ENCODE data around the gene PIP5K1C. TPM values are rescaled to one million over a fixed set of nuclear protein-coding genes. Genes with fewer than 3 reads are reported as not detected.
A peak's percentile ranks its signal among the peaks of the same experiment; 100 is the strongest.

PIP5K1C gene
- total RNA-seq, 1 donor from 2014 or later, result 43.6 TPM

GRCh38 chr19:3734310-3734600 is 34.0 kb upstream of the PIP5K1C start:
- Histone ChIP-seq H3K27me3 (ENCODE audit: low read depth) (no peaks in the 10 kb centered on the region), H3K4me1 (no peaks in the 10 kb centered on the region), H3K9me3 (no peaks in the 10 kb centered on the region), H3K36me3 (peaks cover 15% of the 10 kb centered on the region), H3K27ac (no peak overlapping the region), H3K4me3 (no peak overlapping the region)
- intact Hi-C loops (cut with DNase I), result no loop called here
- no peak for TF ChIP-seq CTCF (IDR thresholded peaks at IDR 0.05)
- no peak for DNase-seq
- no peak for ATAC-seq

- TF ChIP-seq CTCF (IDR thresholded peaks at IDR 0.05), result no peak
- Histone ChIP-seq H3K9me3 (no peaks in the 10 kb centered on the region), H3K27me3 (ENCODE audit: low read depth) (no peaks in the 10 kb centered on the region), H3K4me1 (no peaks in the 10 kb centered on the region), H3K36me3 (peaks cover 13% of the 10 kb centered on the region), H3K4me3 (no peak overlapping the region), H3K27ac (no peak overlapping the region)
- DNase-seq, result no peak
- intact Hi-C loops (cut with DNase I), result no loop called here
- ATAC-seq, result no peak
These were observed 33.5 kb upstream of the PIP5K1C start for GRCh38 chr19:3733549-3734309.

- no peaks in the 10 kb centered on the region for H3K4me1 ChIP-seq
- H3K9me3 ChIP-seq, result no peaks in the 10 kb centered on the region
- H3K27me3 ChIP-seq (ENCODE audit: low read depth), result no peaks in the 10 kb centered on the region
- no peak for TF ChIP-seq CTCF (IDR thresholded peaks at IDR 0.05)
- no peak overlapping the region for H3K27ac ChIP-seq
- intact Hi-C loops (cut with DNase I), result no loop called here
- DNase-seq (no peak), ATAC-seq (no peak)
- peaks cover 11% of the 10 kb centered on the region for H3K36me3 ChIP-seq
- H3K4me3 ChIP-seq, result no peak overlapping the region
These were observed 31.8 kb upstream of the PIP5K1C start for GRCh38 chr19:3732108-3732507.

GRCh38 chr19:3730457-3730958 is 30.2 kb upstream of the PIP5K1C start:
- no peak overlapping the region for H3K27ac ChIP-seq
- ATAC-seq, result no peak
- H3K4me1 ChIP-seq, result no peaks in the 10 kb centered on the region
- no peak for TF ChIP-seq CTCF (IDR thresholded peaks at IDR 0.05)
- no peaks in the 10 kb centered on the region for H3K27me3 ChIP-seq (ENCODE audit: low read depth)
- no peak for DNase-seq
- H3K36me3 ChIP-seq, result peaks cover 11% of the 10 kb centered on the region
- intact Hi-C loops (cut with DNase I), result no loop called here
- no peaks in the 10 kb centered on the region for H3K9me3 ChIP-seq
- no peak overlapping the region for H3K4me3 ChIP-seq

- ATAC-seq (peak; percentile 68 to 69), DNase-seq (peak; percentile 68)
- H3K9me3 ChIP-seq, result no peaks in the 10 kb centered on the region
- H3K36me3 ChIP-seq, result no peaks in the 10 kb centered on the region
- intact Hi-C loops (cut with DNase I), result no loop called here
- no peak overlapping the region for H3K4me3 ChIP-seq
- H3K27ac ChIP-seq, result no peak overlapping the region
- no peak for TF ChIP-seq CTCF (IDR thresholded peaks at IDR 0.05)
- H3K4me1 ChIP-seq, result peaks cover 15% of the 10 kb centered on the region
- H3K27me3 ChIP-seq (ENCODE audit: low read depth), result peaks cover 23% of the 10 kb centered on the region
These were observed 25.5 kb upstream of the PIP5K1C start for GRCh38 chr19:3725640-3726310.
